HFF-Myc (cell line): ENCODE data around the gene ZNF605.

Experiments
- DNase-seq: peaks from one replicate; pipeline ENCODE4 v3.0.0-alpha.2; 2011; ENCODE audit warnings: low read depth; ENCODE audit errors: extremely low read depth
- H3K4me3 ChIP-seq: replicated peaks from 2 replicates; pipeline ENCODE4 v1.5.1; 2011; ENCODE audit warnings: low read depth, mild to moderate bottlenecking, control low read depth, low read length
- CTCF ChIP-seq: IDR thresholded peaks from 2 replicates; pipeline ENCODE4 v1.5.1; 2012; ENCODE audit warnings: mild to moderate bottlenecking, low read depth, low read length, control low read depth; ENCODE audit errors: missing control alignments

Gene ZNF605

GRCh38 chr12:132953771-132954170, 2.3 kb downstream of the ZNF605 start:
- TF ChIP-seq CTCF: no peak
- DNase-seq: no peak
- H3K4me3 ChIP-seq: no peak overlapping the region

GRCh38 chr12:132953163-132953425, 3.0 kb downstream of the ZNF605 start:
- no peak for DNase-seq
- no peak overlapping the region for H3K4me3 ChIP-seq
- no peak for TF ChIP-seq CTCF

GRCh38 chr12:132952371-132953162, 3.5 kb downstream of the ZNF605 start:
- DNase-seq: no peak
- TF ChIP-seq CTCF: no peak
- no peak overlapping the region for H3K4me3 ChIP-seq

GRCh38 chr12:132951649-132952048, 4.5 kb downstream of the ZNF605 start:
- no peak overlapping the region for H3K4me3 ChIP-seq
- no peak for DNase-seq
- no peak for TF ChIP-seq CTCF

GRCh38 chr12:132950844-132951535, 5.1 kb downstream of the ZNF605 start:
- DNase-seq: no peak
- no peak overlapping the region for H3K4me3 ChIP-seq
- TF ChIP-seq CTCF: no peak

GRCh38 chr12:132949936-132950837, 5.9 kb downstream of the ZNF605 start:
- H3K4me3 ChIP-seq: no peak overlapping the region
- TF ChIP-seq CTCF: no peak
- DNase-seq: no peak
